ENCODE measurements around the gene SIM1.

SIM1 gene

DNA sequence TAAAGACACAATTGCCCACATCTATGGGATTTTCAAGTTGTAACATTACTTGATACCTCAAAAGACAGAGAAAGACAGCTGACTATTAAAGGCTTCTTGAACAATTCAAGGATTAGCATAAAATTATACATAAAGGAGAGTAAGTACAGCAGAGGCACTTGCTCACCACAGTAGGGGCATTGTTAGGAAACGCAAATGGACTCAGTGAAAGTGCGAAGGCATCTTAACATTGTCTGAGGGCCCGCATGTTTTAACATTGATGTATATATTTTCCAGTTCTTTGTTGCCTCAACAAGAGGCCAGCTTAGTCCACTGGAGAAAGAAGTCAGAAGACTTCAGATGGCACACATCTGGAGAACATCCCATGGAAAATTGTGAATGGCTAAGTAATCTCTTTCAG is 115.4 kb downstream of the SIM1 start:
- no peak for DNase-seq

DNA sequence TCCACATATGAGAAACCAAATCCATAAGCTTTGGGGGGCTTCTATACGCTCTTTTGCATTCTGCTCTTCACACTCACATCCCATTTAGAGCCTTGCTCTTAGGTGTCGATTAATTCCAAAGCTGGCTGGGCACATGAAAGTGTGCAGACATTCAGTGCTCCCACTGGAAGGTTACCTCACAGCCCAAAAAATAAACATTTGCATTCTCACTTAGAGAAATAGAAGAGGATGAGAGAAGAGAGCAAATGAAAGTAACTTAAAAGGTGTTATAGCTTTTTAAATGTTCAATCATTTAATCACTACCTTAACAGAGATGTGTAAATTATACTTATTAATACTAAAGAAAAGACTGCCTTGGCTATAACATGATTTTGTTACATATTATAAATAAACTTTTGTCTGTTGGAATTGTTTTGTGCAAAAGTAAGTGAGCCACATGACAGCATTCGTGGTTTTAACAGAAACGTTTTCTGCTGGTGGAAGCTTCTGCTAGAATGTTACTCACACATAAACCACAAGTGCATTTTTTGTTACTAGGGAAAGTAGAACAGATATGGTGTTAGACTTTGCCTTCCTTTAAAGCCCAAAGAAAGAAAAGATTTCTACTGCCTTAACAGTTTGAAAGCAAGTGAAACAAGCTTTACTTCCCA is 116.7 kb downstream of the SIM1 start:
- DNase-seq: no peak

DNA sequence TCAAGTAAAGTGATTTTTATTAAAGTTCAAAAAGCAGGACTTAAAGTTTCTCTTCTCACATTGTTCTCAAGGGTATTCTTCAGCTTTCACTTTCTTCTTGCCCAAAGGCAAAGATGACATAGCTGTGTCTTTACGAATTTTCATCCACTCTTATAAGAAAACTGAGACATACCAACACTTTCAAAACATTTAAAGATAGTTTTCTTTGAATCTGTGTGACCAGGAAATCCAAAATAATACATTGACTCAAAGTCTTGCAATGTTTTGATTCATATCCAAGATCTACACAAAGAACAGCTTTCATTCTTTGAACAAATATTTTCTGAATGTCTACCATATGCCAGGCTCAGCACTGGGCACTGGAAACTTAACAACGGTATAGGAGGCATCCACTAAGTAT is 117.9 kb downstream of the SIM1 start:
- DNase-seq: no peak

DNA sequence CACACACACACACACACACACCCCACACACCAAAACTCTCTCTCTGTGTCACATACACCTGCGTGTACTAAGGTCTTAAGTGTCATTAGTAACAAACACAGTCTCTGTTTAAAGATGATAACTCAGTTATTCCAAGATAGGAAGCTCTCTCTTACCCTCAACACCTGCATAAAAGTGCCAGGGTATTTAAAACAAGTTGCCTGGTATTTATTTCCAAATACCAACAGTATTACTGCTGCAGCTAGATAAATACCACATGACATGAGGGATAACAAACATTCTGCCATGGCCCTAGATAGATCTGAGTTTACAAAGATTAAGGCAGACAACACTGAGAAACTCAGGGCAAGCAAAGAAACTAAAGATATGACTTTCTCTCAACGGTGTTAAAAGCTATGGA is 118.5 kb downstream of the SIM1 start:
- DNase-seq: no peak

DNA sequence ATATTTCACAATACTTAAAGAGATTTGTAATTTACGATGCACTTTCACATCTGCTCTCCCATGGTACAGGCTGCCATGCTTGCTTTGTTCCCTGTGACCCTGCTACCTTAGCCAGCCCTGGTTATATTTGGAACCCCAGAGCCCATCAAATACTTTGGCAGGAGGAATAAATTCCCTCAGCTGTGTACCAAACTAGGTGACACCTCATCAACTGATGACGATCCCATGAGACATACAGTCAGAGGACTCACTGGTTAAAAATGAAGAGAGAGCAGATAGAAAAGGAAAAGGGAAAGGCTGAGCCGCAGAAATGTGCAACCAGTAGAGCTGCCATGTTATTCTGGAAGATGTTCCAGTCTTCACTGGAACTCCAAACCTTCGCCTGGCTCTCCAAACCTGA is 120.0 kb downstream of the SIM1 start:
- no peak for DNase-seq

DNA sequence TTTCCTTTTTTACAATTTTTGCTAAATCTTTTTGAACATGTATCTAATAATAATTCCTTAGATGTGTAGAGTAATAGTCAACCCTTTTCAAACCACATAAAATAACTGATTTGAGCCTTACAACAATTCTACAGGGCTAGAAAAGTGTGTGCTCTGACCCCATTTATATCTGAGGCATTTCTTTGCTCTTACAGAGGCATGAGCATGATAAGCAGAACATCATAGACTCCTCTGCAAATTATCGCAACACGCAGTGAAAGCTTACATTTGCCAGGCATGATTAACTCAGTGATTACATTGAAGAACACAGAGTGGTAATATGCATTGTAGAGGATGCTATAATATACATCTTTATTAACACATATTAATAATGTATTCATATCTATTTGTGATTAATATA is 120.4 kb downstream of the SIM1 start:
- DNase-seq: no peak

DNA sequence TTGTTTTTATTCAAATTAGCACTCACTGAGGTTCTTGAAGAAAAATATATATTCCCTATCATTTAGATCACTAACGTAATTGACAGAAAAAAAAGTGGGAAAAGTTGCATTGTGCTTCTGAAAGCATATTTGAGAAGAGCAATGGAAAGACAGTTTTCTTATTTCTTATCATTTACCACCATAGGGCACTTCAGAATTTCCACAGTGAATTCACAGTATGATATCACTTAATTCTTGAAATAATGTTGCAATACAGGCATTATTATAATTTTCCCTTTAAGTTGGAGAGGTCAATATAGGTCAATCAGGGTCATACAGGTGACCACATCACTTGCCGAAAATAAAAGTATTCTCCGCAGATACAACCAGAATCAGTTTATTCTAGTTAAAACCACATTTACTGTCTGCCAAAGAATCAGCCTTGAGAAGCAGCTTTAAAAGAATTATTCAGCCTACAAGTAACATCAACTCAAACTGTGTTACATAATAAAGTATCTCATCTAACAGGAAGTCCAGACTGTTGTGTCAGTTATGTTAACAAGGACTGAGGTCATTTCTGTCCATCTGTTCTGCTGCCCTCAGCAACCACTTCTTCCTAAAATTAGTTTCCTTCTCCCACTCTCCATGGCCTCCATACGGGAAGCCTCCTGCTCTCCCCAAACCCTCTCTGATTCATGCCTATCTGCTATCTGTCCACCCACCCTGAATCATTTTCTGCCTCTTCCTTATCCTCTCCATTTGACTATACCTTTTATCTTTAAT is 121.2 kb downstream of the SIM1 start:
- DNase-seq: no peak

DNA sequence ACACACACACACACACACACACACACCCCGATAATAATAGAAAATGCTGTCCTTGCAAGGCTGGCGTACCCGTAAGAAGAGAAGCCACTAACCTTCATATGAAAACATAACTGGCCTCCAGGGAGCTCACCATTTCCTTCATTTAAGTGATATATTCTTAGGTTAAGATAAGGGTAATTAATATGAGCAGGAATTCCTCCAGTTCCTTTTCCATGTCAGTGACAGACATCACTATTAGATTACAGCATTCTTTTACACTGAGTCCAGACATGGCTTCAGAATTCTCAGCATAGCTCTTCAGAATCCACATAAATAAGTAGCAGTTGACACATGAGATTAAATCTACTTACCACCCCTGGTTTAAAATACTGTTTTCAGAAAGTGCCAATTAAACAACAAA is 121.9 kb downstream of the SIM1 start:
- DNase-seq: no peak

DNA sequence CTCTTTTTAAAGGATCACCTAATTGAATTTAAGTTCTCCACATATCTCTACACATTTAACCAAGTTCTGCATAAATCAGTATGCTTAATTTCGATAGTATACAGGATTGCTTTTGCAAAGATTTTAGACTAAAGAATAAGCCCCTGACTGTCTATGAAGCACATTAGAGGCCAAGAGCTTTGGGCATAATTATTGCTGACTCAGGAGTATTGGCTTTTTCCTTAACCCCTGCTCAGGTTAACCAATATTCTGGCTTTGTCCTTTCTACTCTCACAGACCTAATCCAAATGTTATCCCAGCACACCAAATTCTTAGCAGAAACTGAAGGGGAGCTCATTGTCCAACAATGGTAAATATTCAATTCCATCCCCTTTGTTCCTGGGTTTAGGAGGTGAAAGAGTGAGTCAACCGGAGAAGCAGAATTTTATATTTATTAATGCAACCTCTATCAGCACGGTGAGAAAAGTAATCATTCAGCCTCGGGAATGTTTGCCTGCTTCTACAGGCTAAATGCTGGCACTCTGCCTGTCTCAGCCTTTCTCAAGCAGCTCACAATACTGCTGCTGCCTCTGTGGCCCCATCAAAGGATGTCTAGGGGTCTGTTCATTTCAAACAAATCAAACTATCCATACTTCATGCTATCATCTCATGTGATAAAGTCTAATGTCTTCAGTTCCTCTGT is 125.0 kb downstream of the SIM1 start:
- DNase-seq: no peak

DNA sequence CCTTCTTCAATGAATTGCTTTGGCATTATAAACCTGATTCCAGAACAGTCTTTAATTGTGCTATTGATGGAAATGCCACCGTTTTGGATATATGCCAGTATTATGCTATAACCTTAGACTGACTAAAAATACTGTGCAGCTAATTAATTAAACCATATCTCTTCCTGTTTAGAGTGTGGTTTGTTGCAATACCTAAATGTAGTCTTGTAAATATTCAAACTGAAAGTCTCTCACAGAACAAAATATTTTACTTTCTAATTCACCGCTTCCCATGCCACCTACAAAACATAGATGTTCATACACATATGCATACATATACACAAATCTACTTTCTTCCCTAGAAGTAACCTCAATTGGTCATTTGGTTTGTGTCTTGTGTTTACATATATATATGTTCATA is 126.6 kb downstream of the SIM1 start:
- DNase-seq: no peak

DNA sequence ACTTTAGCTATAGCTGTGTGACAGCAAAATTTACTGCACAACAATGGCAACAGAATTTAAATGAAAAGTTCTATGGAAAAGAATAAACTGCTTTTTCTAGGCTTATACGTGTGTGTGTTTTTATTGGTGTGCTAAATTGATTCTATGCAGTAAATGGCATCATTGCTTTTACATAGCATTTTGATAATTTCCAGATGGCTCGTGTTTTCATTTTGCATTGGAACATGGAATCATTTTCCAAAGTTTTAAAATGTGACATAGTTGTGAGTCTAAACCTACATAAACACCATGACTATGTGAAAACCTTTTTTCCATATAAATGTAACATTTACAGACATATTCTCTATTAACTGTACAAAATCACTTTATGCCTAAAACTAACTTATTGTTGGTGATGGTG is 127.8 kb downstream of the SIM1 start:
- no peak for DNase-seq

DNA sequence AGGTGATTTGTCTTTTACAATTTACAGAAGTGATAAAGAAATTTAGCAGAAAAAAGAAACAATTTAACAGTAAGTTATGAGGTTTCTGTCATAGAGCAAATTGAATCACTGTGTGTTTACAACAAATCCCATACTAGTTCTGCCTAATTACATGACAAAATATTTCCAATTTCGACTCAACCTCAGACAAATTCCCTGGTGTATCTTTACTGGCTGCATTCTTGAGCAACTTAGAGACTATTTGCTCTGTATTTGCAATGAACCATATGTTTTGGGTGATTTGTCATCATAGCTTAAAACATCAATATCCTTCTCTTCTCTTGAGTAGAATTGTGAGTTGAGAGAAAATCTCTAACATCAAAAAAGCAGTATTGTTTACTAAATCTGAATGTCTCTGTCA is 128.7 kb downstream of the SIM1 start:
- DNase-seq: no peak

Data from effector CD8-positive, alpha-beta T cell (primary cell).